WTC11 (cell line): ENCODE measurements around the gene USP15. TPM values are rescaled to one million over a fixed set of nuclear protein-coding genes. Genes with fewer than 3 reads are reported as not detected.

ENCODE experiments used
- ATAC-seq: fragments of 200-7000 bp; cut with Tn5 transposase; 2 replicates; pipeline ENCODE4 v1.10.0; 2021; ENCODE audit warnings: mild to moderate bottlenecking, moderate library complexity
- CTCF ChIA-PET: fragments of 300-600 bp; sonication (Branson Sonifier 250); formaldehyde crosslinking; loops from one replicate; lab custom pipeline; 2021; ENCODE audit warnings: antibody characterized with exemption; lab: Charles Lee
- POLR2A ChIA-PET: fragments of 350-600 bp; sonication (Branson Sonifier 250); formaldehyde crosslinking; loops from one replicate; lab custom pipeline; 2021; ENCODE audit warnings: antibody characterized with exemption; lab: Charles Lee
- DNase-seq: peaks from one replicate; pipeline ENCODE4 v3.0.0; 2021; ENCODE audit warnings: low spot score
- H3K27ac Mint-ChIP-seq: 2 replicates; pipeline ENCODE4 v1.8.0; 2021; ENCODE audit warnings: mixed read lengths
- H3K27me3 Mint-ChIP-seq: 2 replicates; pipeline ENCODE4 v1.8.0; 2021; ENCODE audit warnings: low read depth, mild to moderate bottlenecking, moderate library complexity, mixed read lengths
- H3K36me3 Mint-ChIP-seq: 2 replicates; pipeline ENCODE4 v1.8.0; 2021; ENCODE audit warnings: mixed read lengths
- H3K4me1 Mint-ChIP-seq: 2 replicates; pipeline ENCODE4 v1.8.0; 2022; ENCODE audit warnings: mixed read lengths
- H3K4me3 Mint-ChIP-seq: 2 replicates; pipeline ENCODE4 v1.8.0; 2021; ENCODE audit warnings: mild to moderate bottlenecking, moderate library complexity, mixed read lengths
- H3K9me3 Mint-ChIP-seq: 2 replicates; pipeline ENCODE4 v1.8.0; 2021; ENCODE audit warnings: mixed read lengths
- ATF2 ChIP-seq: sonication (generic); formaldehyde crosslinking; IDR thresholded peaks from 2 replicates; pipeline ENCODE4 v1.8.1; 2022; ENCODE audit warnings: low read depth, missing genetic modification reagents, borderline replicate concordance
- CREB1 ChIP-seq: sonication (generic); formaldehyde crosslinking; IDR thresholded peaks from 2 replicates; pipeline ENCODE4 v1.8.0; 2023; ENCODE audit warnings: mild to moderate bottlenecking, missing genetic modification reagents
- FOXJ3 ChIP-seq: sonication (generic); formaldehyde crosslinking; IDR thresholded peaks from 2 replicates; pipeline ENCODE4 v1.9.0; 2021; ENCODE audit warnings: missing genetic modification reagents, mild to moderate bottlenecking, borderline replicate concordance
- FOXP1 ChIP-seq: sonication (generic); formaldehyde crosslinking; IDR thresholded peaks from 2 replicates; pipeline ENCODE4 v1.8.0; 2022; ENCODE audit warnings: missing genetic modification reagents, mild to moderate bottlenecking, moderate library complexity, borderline replicate concordance
- GABPB1 ChIP-seq: sonication (generic); formaldehyde crosslinking; IDR thresholded peaks from 2 replicates; pipeline ENCODE4 v1.8.1; 2023; ENCODE audit warnings: mild to moderate bottlenecking, missing genetic modification reagents
- JAZF1 ChIP-seq: fragments of 250-450 bp; sonication (Bioruptor Pico); IDR thresholded peaks from 2 replicates; pipeline ENCODE4 v1.9.0; 2021; ENCODE audit warnings: moderate library complexity, mild to moderate bottlenecking, inconsistent platforms
- KAT7 ChIP-seq: sonication (generic); formaldehyde crosslinking; IDR thresholded peaks from 2 replicates; pipeline ENCODE4 v1.8.1; 2023; ENCODE audit warnings: missing genetic modification reagents, mild to moderate bottlenecking, borderline replicate concordance
- MAX ChIP-seq: sonication (generic); formaldehyde crosslinking; IDR thresholded peaks from 2 replicates; pipeline ENCODE4 v1.8.0; 2022; ENCODE audit warnings: mild to moderate bottlenecking, missing genetic modification reagents
- MXD4 ChIP-seq: fragments of 250-450 bp; sonication (Bioruptor Pico); IDR thresholded peaks from 2 replicates; pipeline ENCODE4 v1.8.0; 2021; ENCODE audit warnings: mild to moderate bottlenecking, moderate library complexity, borderline replicate concordance
- MYBL2 ChIP-seq: sonication (generic); formaldehyde crosslinking; IDR thresholded peaks from 2 replicates; pipeline ENCODE4 v1.8.1; 2023; ENCODE audit warnings: mild to moderate bottlenecking, moderate library complexity, missing genetic modification reagents
- PRRX2 ChIP-seq: fragments of 250-450 bp; sonication (Bioruptor Pico); IDR thresholded peaks from 2 replicates; pipeline ENCODE4 v1.8.0; 2021; ENCODE audit warnings: mild to moderate bottlenecking
- RELA ChIP-seq: sonication (generic); formaldehyde crosslinking; IDR thresholded peaks from 2 replicates; pipeline ENCODE4 v1.8.1; 2022; ENCODE audit warnings: missing genetic modification reagents, mild to moderate bottlenecking, borderline replicate concordance
- SMAD4 ChIP-seq: sonication (generic); formaldehyde crosslinking; IDR thresholded peaks from 2 replicates; pipeline ENCODE4 v1.8.0; 2022; ENCODE audit warnings: mild to moderate bottlenecking, missing genetic modification reagents
- SP1 ChIP-seq: sonication (generic); formaldehyde crosslinking; conservative IDR thresholded peaks from 2 replicates; pipeline ENCODE4 v1.8.1; 2022; ENCODE audit warnings: missing genetic modification reagents
- TEAD1 ChIP-seq: sonication (generic); formaldehyde crosslinking; IDR thresholded peaks from 2 replicates; pipeline ENCODE4 v1.8.0; 2022; ENCODE audit warnings: mild to moderate bottlenecking, missing genetic modification reagents
- USF1 ChIP-seq: sonication (generic); formaldehyde crosslinking; IDR thresholded peaks from 2 replicates; pipeline ENCODE4 v1.8.0; 2022; ENCODE audit warnings: mild to moderate bottlenecking, missing genetic modification reagents
- ZNF138 ChIP-seq: sonication (generic); formaldehyde crosslinking; conservative IDR thresholded peaks from 2 replicates; pipeline ENCODE4 v1.8.1; 2022; ENCODE audit warnings: mild to moderate bottlenecking, moderate library complexity, missing genetic modification reagents
- ZNF219 ChIP-seq: sonication (generic); formaldehyde crosslinking; IDR thresholded peaks from 2 replicates; pipeline ENCODE4 v1.8.0; 2023; ENCODE audit warnings: missing genetic modification reagents, mild to moderate bottlenecking, borderline replicate concordance
- ZNF416 ChIP-seq: fragments of 250-450 bp; sonication (Bioruptor Pico); IDR thresholded peaks from 2 replicates; pipeline ENCODE4 v1.9.0; 2021; ENCODE audit warnings: mild to moderate bottlenecking, inconsistent platforms
- ZNF423 ChIP-seq: fragments of 250-450 bp; sonication (Bioruptor Pico); IDR thresholded peaks from 2 replicates; pipeline ENCODE4 v2.1.2; 2022; ENCODE audit warnings: mild to moderate bottlenecking, moderate library complexity
- total RNA-seq: library from RNA; stranded (reverse); gene quantifications from 3 replicates; pipeline ENCODE4 v1.2.3, GENCODE V29; 2021
- TF ChIP-seq, protein P1 (sequence below): sonication (generic); formaldehyde crosslinking; IDR thresholded peaks from 2 replicates; pipeline ENCODE4 v1.8.1; 2023; ENCODE audit warnings: mild to moderate bottlenecking, moderate library complexity, missing genetic modification reagents
- TF ChIP-seq, protein P2 (sequence below): fragments of 250-450 bp; sonication (Bioruptor Pico); IDR thresholded peaks from 2 replicates; pipeline ENCODE4 v1.9.0; 2021; ENCODE audit warnings: mild to moderate bottlenecking
- TF ChIP-seq, protein P3 (sequence below): fragments of 250-450 bp; sonication (Bioruptor Pico); IDR thresholded peaks from 2 replicates; pipeline ENCODE4 v1.9.0; 2021; ENCODE audit warnings: moderate library complexity, mild to moderate bottlenecking, inconsistent platforms, borderline replicate concordance

Gene USP15
- total RNA-seq, 1 experiment from 2014 or later, result 37.2 TPM

- TF ChIP-seq USF1 (CRISPR knock-in tag) (no peak), PRRX2 (CRISPR knock-in tag) (no peak), ZNF219 (CRISPR knock-in tag) (no peak), CREB1 (CRISPR knock-in tag) (no peak), FOXJ3 (no peak)
Observed at GRCh38 chr12:62331306-62331705, 71.1 kb downstream of the USP15 start (continued).

- CTCF ChIA-PET, result no interaction called here
- H3K4me1 Mint-ChIP-seq, result no peaks in the 10 kb centered on the region
- H3K9me3 Mint-ChIP-seq, result peaks cover 5% of the 10 kb centered on the region
- DNase-seq, result no peak
- TF ChIP-seq ZNF138 (CRISPR knock-in tag) (no peak), FOXP1 (no peak), SMAD4 (CRISPR knock-in tag) (no peak), GABPB1 (CRISPR knock-in tag) (no peak), MYBL2 (no peak), MAX (CRISPR knock-in tag) (no peak), MXD4 (CRISPR knock-in tag) (no peak), SP1 (CRISPR knock-in tag) (no peak), KAT7 (no peak), ZNF423 (CRISPR knock-in tag) (no peak), RELA (CRISPR knock-in tag) (no peak), ATF2 (no peak), JAZF1 (CRISPR knock-in tag) (no peak), TEAD1 (no peak), ZNF416 (CRISPR knock-in tag) (no peak)
- TF ChIP-seq, protein P1, sequence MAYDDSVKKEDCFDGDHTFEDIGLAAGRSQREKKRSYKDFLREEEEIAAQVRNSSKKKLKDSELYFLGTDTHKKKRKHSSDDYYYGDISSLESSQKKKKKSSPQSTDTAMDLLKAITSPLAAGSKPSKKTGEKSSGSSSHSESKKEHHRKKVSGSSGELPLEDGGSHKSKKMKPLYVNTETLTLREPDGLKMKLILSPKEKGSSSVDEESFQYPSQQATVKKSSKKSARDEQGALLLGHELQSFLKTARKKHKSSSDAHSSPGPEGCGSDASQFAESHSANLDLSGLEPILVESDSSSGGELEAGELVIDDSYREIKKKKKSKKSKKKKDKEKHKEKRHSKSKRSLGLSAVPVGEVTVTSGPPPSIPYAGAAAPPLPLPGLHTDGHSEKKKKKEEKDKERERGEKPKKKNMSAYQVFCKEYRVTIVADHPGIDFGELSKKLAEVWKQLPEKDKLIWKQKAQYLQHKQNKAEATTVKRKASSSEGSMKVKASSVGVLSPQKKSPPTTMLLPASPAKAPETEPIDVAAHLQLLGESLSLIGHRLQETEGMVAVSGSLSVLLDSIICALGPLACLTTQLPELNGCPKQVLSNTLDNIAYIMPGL (CRISPR knock-in tag), result no peak
- TF ChIP-seq, protein P2, sequence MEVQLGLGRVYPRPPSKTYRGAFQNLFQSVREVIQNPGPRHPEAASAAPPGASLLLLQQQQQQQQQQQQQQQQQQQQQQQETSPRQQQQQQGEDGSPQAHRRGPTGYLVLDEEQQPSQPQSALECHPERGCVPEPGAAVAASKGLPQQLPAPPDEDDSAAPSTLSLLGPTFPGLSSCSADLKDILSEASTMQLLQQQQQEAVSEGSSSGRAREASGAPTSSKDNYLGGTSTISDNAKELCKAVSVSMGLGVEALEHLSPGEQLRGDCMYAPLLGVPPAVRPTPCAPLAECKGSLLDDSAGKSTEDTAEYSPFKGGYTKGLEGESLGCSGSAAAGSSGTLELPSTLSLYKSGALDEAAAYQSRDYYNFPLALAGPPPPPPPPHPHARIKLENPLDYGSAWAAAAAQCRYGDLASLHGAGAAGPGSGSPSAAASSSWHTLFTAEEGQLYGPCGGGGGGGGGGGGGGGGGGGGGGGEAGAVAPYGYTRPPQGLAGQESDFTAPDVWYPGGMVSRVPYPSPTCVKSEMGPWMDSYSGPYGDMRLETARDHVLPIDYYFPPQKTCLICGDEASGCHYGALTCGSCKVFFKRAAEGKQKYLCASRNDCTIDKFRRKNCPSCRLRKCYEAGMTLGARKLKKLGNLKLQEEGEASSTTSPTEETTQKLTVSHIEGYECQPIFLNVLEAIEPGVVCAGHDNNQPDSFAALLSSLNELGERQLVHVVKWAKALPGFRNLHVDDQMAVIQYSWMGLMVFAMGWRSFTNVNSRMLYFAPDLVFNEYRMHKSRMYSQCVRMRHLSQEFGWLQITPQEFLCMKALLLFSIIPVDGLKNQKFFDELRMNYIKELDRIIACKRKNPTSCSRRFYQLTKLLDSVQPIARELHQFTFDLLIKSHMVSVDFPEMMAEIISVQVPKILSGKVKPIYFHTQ (CRISPR knock-in tag), result no peak
- TF ChIP-seq, protein P3, sequence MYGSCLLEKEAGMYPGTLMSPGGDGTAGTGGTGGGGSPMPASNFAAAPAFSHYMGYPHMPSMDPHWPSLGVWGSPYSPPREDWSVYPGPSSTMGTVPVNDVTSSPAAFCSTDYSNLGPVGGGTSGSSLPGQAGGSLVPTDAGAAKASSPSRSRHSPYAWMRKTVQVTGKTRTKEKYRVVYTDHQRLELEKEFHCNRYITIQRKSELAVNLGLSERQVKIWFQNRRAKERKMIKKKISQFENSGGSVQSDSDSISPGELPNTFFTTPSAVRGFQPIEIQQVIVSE (CRISPR knock-in tag), result no peak
- TF ChIP-seq, all 79 proteins: peak for 0
- POLR2A ChIA-PET, result interaction anchor here (0.5 kb wide), 1 partner anchor 24 kb away, joined by 3 read pairs; no protein-coding TSS in a partner anchor
- ATAC-seq, result no peak
- Mint-ChIP-seq H3K36me3 (peaks cover 5% of the 10 kb centered on the region; the same call in 1 of the 2 replicates), H3K27me3 (no peaks in the 10 kb centered on the region), H3K27ac (no peak overlapping the region), H3K4me3 (no peak overlapping the region)
Observed at GRCh38 chr12:62332598-62332997, 72.4 kb downstream of the USP15 start.
